HG03442 (cell line): ENCODE results near the gene BEND7.

Experiments used
- ATAC-seq: cut with Tn5 transposase; IDR thresholded peaks from one replicate; pipeline ENCODE4 v1.9.1; 2021; ENCODE audit warnings: mild to moderate bottlenecking, moderate library complexity; ENCODE audit not compliant: unreplicated experiment

The BEND7 gene

GRCh38 chr10:13525663-13526062, 3.2 kb downstream of the BEND7 start:
- no peak for ATAC-seq

- ATAC-seq, result no peak
These were observed 7.8 kb downstream of the BEND7 start for GRCh38 chr10:13521026-13521425.

GRCh38 chr10:13520194-13520593, 8.6 kb downstream of the BEND7 start:
- no peak for ATAC-seq

- ATAC-seq, result no peak
These were observed 10.6 kb downstream of the BEND7 start for GRCh38 chr10:13518076-13518692.

- no peak for ATAC-seq
These were observed 11.1 kb downstream of the BEND7 start for GRCh38 chr10:13517675-13518074.

GRCh38 chr10:13516176-13516575, 12.6 kb downstream of the BEND7 start:
- ATAC-seq, result no peak

- no peak for ATAC-seq
These were observed 13.3 kb downstream of the BEND7 start for GRCh38 chr10:13515467-13515866.

GRCh38 chr10:13514296-13514695, 14.5 kb downstream of the BEND7 start:
- ATAC-seq, result no peak

GRCh38 chr10:13512564-13512963, 16.2 kb downstream of the BEND7 start:
- no peak for ATAC-seq

GRCh38 chr10:13511409-13511808, 17.4 kb downstream of the BEND7 start:
- ATAC-seq, result no peak

- no peak for ATAC-seq
These were observed 23.6 kb downstream of the BEND7 start for GRCh38 chr10:13505052-13505680.

GRCh38 chr10:13503745-13504463, 24.9 kb downstream of the BEND7 start:
- no peak for ATAC-seq

GRCh38 chr10:13502380-13502779, 26.4 kb downstream of the BEND7 start:
- no peak for ATAC-seq

GRCh38 chr10:13500201-13500600, 28.6 kb downstream of the BEND7 start:
- no peak for ATAC-seq

GRCh38 chr10:13499150-13499549, 29.7 kb downstream of the BEND7 start:
- ATAC-seq, result no peak

GRCh38 chr10:13496931-13497330, 31.9 kb downstream of the BEND7 start:
- ATAC-seq, result no peak

GRCh38 chr10:13496164-13496563, 32.6 kb downstream of the BEND7 start:
- no peak for ATAC-seq

GRCh38 chr10:13492493-13493180, 36.2 kb downstream of the BEND7 start:
- ATAC-seq, result no peak

- no peak for ATAC-seq
These were observed 37.0 kb downstream of the BEND7 start for GRCh38 chr10:13491747-13492360.

- ATAC-seq, result no peak
These were observed 38.3 kb downstream of the BEND7 start for GRCh38 chr10:13490503-13490902.

- no peak for ATAC-seq
These were observed 39.7 kb downstream of the BEND7 start for GRCh38 chr10:13489035-13489599.
